Stimulated activated naive CD4-positive, alpha-beta T cell treated with Interleukin-2 at 50 U/mL for 16 hours (primary cell): ENCODE measurements around the gene BAG5.

Experiments used
- DNase-seq: peaks from one replicate; lab custom pipeline; 2025; lab: John Stamatoyannopoulos, UW

Gene BAG5

DNA sequence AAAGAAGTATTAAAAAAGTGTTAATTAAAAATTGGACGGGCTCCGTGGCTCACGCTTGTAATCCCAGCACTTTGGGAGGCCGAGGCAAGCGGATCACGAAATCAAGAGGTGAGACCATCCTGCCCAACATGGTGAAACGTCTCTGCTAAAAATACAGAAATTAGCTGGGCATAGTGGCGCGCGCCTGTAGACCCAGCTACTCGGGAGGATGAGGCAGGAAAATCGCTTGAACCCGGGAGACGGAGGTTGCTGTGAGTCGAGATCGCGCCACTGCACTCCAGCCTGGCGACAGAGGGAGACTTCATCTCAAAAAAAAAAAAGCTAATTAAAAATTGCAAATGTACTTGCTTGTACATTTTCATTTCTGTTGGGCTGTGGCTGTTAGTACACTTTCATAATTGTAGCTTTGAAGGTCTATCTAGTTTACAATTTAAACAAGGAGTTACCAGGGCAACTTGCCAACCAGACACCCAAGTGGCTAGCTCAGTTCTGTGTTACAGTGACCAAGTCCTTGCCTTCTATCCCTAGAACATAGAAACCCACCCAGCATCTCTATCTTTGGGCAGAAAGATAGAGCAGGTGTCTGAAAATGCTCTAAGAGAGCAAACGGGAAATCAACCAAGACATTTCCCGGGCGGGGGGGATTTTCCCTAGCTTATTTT is 1.5 kb upstream of the BAG5 start:
- no peak for DNase-seq

- DNase-seq, result peak; percentile 41
These were observed 766 bp upstream of the BAG5 start for GRCh38 chr14:103563226-103563620.

DNA sequence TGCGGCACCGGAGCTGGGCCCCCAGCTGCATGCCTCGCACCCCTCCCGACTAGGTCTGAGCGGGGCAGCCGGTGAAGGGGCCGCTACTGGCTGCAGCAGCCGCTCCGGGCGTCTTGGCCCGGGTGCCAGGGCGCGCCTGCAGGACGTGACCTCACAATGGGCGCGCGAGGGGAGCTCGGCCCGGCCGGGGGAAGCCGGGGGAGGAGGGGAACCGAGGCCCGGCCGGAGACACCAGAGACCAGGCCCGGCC is 353 bp downstream of the BAG5 start:
- DNase-seq, result no peak

GRCh38 chr14:103561381-103562178 is 877 bp downstream of the BAG5 start:
- peak; percentile 43 for DNase-seq

DNA sequence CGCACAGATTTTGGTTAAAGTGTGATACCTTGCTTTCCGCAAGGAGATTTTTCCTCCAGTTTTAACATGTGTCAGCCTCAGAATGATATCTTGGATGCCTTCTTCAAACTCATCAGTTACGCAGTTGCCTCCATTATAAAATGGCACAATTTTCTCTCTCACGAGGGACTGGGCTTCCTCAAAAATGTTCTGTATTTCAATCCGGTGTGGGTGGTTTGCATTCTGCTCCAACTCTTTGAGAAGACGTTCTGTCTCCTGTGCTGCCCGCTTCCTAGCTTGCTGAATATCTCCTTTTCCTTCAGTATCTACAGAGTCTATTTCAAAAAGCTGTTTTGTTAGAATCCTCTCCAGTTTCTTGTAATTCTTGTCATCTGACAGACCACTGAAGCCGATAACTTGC is 1.8 kb downstream of the BAG5 start:
- DNase-seq, result no peak

DNA sequence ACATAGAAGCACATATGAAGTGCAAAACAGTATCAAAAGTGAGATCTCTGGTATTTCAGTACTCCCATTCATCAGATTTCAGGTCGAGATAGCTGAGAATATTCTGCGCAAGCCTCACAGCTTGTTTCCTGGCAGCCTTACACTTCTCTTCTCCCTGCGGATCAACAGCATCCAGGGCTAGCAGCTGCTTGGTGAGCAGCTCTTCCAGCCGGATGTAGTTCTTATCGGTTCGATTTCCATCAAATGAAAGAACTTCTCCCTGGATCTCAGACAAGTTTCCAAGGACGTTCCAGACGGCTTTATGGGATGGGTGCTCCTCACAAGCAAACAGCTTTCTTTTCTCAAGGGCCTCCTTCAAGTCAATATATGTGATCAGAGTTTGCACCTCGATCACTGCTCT is 2.7 kb downstream of the BAG5 start:
- no peak for DNase-seq

DNA sequence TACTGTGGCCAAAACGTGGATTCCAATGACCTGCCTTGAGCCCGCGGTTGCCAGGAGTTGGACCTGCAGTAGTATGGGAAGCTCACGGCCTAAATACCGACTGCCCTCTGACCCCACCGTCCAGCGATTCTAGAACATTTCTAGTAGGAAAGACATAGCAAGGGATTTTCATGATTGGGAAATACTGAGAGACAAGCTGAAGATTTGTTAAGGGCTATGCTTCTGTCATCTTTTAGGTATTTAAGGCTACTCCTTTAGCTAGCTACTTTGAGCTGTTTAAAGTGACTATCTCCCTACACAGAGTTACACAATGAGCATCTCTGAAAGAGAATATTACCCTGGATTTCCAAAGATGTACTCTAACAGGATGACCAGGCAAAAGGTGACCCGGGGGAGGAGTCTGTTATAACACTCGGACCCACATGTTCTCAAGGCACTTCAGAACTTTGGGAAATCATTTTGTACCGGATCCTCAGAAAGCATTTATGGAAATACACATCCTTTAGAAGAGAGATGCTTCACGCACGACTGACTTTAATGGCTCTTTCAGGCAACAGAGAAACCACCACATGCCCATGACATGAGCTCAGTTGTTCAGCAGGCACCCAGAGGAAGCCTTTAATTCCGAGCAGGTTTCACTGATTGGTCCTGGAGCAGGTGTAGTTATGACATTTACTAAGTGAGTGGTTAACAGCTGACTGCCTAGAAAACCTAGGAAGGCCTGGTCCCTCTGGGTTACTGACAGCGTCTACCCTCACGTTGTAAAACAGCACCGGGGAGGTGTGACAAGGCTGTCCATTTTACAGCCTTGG is 4.2 kb downstream of the BAG5 start:
- no peak for DNase-seq

- no peak for DNase-seq
These were observed 5.3 kb downstream of the BAG5 start for GRCh38 chr14:103556946-103557758.

DNA sequence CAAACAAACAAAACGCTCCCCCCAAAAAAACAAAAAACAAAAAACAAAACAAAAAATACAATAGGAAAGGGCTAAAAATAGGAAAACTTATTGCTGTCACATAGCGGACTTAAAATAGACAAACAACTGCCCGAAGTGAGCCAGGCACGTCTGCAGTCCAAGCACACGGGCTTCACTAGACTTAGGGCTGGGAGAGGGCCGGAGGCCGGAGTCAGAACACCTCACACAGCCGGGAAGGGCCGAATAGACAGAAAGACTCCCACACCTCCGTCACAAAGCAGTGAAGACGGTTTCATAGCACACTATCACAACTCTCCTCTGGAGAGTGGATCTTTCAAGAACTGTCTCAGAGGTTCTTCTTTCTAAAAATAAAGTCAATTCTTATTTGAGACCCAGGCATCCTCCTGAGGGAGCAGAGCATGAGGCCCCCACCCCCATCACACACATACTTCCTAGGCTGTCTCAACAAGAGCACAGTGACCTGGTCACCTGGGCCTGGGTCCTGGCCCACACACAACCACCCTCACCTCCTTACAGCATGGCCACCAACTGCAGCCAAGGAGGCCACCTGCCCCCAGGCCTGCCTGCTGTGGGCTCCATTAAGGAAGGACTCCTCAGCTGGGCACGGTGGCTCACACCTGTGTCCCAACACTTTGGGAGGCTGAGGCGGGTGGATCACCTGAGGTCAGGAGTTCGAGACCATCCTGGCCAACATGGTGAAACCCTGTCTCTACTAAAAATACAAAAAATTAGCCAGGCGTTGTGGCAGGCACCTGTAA is 6.7 kb downstream of the BAG5 start:
- no peak for DNase-seq

DNA sequence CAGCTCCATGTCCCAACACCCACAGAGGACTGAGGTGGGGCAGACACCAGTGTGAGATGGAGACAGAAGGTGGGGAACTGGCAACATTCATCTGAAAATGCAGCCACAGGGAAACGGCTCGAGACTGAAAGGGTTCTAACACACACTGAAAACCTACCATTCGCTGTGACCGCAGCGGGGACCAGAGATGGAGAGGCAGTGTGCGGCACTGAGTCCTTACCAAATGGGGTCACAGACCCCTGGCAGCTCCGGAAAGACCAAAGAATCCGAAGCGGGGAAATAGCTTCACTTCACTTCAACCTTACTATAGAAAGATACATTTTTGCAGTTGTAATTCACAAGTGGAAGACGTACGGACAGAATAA is 9.6 kb downstream of the BAG5 start:
- DNase-seq, result no peak

DNA sequence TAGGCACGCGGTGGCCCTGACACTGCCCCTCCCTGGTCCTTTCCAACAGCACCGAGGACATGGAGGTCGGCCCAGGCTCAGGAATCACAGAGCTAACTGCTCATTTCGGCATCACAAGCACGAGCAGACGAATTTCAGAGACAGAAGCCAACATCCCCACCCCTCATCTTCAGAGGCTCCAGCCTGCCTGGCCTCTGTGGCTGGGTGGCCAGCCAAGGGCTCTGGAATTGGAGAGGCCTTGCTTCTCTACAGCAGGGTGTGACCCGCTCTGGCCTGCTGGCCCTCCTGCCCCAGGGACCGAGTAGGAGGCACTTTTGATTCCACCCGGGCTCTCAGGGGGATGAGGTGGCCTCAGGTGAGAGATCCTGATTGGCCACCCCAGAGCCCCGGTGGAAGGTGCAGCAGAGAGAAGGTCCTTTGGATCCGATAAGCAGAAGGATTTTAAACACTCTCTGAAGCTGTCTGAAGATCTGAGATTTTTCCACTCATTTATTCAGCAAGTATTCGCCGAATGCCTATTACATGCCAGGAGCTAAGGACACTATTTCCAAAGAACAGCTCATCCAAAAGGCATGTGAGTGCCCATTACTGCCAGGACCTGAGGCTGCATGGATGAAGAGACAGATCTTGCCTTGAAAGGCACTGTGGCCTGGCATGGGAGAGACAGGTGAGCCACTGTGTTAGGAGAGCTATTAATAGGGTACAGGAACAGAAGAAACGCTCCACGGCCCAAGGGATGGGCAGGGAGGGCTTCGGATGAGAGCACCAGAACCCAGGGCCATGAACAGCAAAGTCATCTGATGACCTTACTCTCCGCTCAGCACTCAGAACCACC is 10.2 kb downstream of the BAG5 start:
- DNase-seq, result no peak

GRCh38 chr14:103551338-103551762 is 11.1 kb downstream of the BAG5 start:
- DNase-seq, result no peak

DNA sequence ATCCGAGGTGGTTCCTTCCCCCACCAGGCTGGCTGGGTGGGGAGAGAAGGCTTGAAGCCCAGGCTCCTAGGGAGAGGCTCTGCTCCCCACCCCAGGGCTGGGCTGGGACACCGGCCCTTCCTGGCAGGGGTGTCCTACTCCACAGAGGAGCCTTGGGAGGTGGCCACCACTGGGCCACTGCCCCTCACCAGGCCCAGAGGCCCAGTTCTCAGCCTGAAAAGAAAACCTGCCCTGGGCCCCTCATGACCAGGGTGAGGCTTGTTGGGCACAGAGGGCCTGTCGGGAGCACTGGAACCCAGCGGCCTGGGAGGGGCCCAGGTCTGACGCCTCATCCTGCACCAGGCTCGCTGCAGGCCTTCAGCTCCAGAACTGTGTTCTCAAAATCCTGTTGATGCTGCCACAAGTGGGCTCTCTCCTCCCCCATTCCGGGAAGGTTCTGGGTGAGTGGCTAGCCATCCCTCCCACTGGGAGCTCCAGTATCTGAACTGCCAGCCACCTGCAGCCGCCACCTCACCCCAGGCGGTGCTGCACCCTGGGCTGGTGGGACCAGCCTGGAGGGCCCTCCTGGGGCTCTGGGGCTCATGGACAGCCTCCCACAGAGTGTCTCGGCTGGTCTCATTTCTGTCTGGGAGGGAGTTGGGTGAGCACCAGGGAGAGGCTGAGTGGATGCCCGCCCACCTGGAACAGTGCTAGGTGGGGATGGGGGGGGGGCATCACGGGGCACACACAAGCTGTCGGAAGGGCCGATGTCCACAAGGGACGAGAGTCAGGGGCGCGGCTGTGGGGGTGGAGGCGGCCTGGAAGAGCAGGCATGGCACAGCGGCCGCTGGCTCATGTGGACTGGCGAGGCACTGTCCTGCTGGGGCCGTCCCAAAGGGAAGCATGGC is 11.8 kb downstream of the BAG5 start:
- DNase-seq, result no peak

GRCh38 chr14:103549361-103550311 is 12.8 kb downstream of the BAG5 start:
- DNase-seq, result no peak

- DNase-seq, result no peak
These were observed 13.8 kb downstream of the BAG5 start for GRCh38 chr14:103548463-103549351.

DNA sequence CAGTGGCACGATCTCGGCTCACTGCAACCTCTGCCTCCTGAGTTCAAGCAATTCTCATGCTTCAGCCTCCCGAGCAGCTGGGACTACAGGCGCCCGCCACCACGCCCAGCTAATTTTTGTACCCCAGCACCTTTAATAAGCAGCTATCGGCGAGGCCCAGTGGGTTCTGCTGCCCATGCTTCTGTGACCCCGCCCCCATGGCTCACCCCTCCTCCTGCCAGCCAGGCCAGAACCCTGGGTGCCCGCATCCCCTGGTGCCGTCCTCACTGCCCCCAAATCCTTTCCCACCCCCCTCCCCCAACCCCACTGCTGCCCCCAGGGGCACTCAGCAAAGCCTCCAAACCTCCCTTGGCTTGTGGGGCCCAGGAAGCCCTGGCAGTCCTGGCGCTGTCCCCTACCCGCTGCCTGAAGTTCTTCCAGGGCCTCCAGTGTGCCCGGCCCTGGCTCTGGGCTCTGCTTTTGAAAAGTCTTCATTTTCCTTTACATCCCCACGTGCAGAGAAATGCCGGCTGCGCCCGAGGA is 14.5 kb downstream of the BAG5 start:
- no peak for DNase-seq

- no peak for DNase-seq
These were observed 15.0 kb downstream of the BAG5 start for GRCh38 chr14:103547455-103547940.
